Measurements from ENCODE around the gene DYNLT1. TPM values are rescaled to one million over a fixed set of nuclear protein-coding genes. Genes with fewer than 3 reads are reported as not detected.
"Not testable (repeated sequence)": the region's sequence is repeated elsewhere in the genome, so short reads cannot be mapped to it uniquely, and the experiment has no call there.

The DYNLT1 gene
- total RNA-seq = 113 and 122 TPM in 2 replicates

DNA sequence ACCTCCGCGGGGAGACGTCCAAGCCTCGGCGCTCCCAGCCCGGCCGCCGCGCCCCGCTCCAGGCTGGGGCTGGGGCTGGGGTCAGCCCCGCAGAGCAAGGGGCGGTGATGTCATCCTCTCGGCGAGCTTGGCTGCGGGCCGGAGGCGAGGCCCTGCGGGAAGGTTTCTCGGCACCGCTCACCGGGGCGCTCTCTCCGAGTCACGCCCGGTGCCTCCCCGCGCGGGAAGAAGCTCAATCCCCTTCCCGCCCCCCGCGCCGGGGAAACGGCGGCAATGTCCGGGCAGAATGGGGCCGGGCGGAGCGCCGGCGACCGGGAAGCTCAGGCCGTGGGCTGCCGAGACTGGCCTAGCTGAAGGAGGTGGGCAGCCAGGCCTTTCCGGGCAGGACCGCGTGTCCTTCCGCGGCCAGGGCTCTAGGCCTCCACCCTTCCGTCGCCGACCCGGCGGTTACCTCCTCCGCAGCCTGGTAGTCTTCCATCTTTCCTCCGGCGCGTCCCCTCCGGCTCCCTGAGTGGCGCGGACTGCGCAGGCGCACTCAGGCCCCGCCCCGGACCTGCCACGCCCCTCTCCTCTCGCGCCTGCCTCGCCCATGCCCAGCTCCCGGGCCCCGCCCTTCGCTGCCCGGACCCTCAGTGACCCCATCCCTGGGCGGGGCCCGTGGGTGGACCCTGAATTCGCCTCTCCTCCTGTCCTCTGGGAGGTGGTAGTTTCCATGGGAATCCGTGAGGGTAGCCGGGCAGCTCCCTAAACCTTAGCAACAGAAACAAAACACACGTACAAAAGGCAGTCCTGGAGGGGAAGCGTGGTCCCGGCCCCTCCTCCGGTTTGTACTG lies at the start of gene DYNLT1:
Gene DYNLT1, minus strand, starts transcription at position 513 of the 833 bp plus-strand sequence. Its CDS starts 35 bp downstream, at position 478.
- intact Hi-C loops (cut with micrococcal nuclease) = loop anchor here (1.0 to 10.0 kb wide), 10 partner anchors 9 to 1262 kb away; partner anchors contain the start of genes GTF2H5, SERAC1, TCP1 and ZDHHC14

GRCh38 chr6:158688860-158689259 lies 44.3 kb upstream of the DYNLT1 start:
- intact Hi-C loops (cut with micrococcal nuclease) = no loop called here

- intact Hi-C loops (cut with micrococcal nuclease) = loop anchor here (1.0 to 2.0 kb wide), 9 partner anchors 27 to 519 kb away; partner anchors contain the start of genes DYNLT1, GTF2H5, SERAC1 and TMEM181
Observed at GRCh38 chr6:158687506-158687905, 43.0 kb upstream of the DYNLT1 start.

DNA sequence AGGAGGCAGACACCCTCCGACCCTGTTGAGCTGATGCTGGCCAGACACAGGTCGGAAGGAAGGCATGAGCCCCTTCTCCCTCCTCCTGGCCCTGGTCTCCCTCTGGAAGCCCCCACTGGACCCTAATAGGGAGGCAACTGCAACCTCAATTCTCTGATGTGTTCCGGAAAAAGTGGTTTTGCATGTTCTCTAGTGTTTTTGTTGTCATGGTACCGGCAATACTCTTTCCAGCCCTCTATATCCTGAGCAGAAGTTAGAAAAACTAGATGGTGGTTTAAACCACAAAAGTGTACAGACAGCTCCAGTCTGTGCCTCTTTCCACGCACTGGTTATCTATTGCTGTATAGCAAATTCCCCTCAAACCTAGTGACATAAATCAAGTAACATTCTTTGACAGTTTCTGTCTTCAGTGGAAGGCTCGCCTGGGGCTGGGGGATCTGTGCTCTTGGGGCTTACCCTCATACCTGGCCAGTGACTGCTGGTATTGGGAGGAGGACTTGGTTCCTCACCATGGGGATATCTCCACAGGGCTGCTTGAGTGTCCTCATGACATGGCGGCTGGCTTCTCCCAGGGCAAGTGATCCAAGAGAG lies 42.3 kb upstream of the DYNLT1 start:
- intact Hi-C loops (cut with micrococcal nuclease) = loop anchor here (1.0 to 2.0 kb wide), 10 partner anchors 27 to 519 kb away; partner anchors contain the start of genes DYNLT1, GTF2H5, SERAC1 and TMEM181

DNA sequence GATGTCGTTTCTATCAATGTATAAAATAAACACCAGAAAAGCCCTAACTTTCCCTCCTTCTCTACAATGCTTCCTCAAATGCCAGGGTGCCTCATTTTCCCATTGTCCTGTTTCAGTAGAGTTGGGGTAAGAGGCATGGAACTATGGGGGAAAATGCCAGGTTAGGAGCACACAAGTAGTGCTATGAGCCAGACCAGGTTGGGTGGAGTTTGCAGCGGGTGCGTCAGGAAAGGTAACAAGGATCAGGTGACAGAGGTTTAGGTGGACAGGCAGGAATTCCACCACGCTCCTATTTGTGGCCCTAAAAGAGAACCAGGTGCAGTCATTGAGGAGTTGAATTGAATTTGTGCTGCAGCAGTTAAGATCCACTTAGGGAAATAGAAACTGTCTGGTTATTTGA lies 41.8 kb upstream of the DYNLT1 start:
- intact Hi-C loops (cut with micrococcal nuclease) = loop anchor here (1.0 to 2.0 kb wide), 3 partner anchors 126 to 480 kb away; partner anchors contain the start of gene TMEM181

DNA sequence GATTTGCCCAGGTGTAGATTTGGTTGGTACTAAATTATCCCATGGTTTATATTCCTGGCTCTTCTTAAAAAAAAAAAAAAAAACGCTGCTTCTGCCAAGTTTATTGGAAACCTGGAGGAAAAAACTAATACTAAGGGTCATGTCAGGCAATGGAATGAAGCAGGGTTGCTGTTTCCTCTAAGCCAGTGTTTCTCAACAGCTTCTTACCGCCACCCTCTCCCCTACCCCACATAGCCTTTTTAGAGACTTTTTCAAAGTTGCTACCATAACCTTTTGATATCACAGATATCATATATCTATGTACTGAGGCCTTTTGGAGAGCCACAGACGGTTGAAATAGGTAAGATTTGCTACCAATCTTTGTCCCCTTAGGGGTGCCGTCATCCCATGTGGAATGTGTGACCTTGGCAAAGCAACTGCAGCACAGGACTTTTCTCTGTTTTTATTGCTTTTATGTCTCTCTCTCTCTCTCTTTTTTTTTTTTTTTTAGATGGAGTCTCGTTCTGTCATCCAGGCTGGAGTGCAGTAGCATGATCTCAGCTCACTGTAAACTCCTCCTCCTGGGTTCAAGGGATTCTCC lies 40.3 kb upstream of the DYNLT1 start:
- intact Hi-C loops (cut with micrococcal nuclease) = no loop called here

DNA sequence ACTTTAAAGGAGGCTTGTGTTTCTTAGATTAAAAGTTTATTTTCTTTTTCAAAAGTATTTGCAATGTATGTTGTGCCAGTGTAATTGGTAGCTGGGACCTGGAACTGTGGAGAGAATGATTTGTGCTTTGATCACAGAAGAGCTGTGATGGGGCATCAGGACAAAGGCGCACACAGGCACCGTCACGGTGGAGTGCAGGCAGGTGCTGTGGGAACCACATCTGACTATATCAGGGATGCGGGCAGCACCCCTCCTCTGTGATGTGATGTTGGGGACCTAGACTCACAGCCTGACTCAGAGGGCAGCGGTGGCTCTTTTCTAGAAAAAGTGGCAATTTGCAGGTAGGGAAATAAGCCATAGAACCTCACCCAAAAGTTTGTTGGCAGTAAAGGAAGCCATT lies 39.8 kb upstream of the DYNLT1 start:
- intact Hi-C loops (cut with micrococcal nuclease) = no loop called here

- intact Hi-C loops (cut with micrococcal nuclease) = no loop called here
Observed at GRCh38 chr6:158680481-158680880, 35.9 kb upstream of the DYNLT1 start.

- intact Hi-C loops (cut with micrococcal nuclease) = no loop called here
Observed at GRCh38 chr6:158680015-158680414, 35.5 kb upstream of the DYNLT1 start.

- intact Hi-C loops (cut with micrococcal nuclease) = no loop called here
Observed at GRCh38 chr6:158677906-158678578, 33.5 kb upstream of the DYNLT1 start.

- intact Hi-C loops (cut with micrococcal nuclease) = not testable (repeated sequence)
Observed at GRCh38 chr6:158677094-158677493, 32.6 kb upstream of the DYNLT1 start.

GRCh38 chr6:158674342-158675131 lies 30.0 kb upstream of the DYNLT1 start:
- intact Hi-C loops (cut with micrococcal nuclease) = no loop called here

- intact Hi-C loops (cut with micrococcal nuclease) = no loop called here
Observed at GRCh38 chr6:158672726-158673125, 28.2 kb upstream of the DYNLT1 start.

- intact Hi-C loops (cut with micrococcal nuclease) = not testable (repeated sequence)
Observed at GRCh38 chr6:158672119-158672518, 27.6 kb upstream of the DYNLT1 start.

DNA sequence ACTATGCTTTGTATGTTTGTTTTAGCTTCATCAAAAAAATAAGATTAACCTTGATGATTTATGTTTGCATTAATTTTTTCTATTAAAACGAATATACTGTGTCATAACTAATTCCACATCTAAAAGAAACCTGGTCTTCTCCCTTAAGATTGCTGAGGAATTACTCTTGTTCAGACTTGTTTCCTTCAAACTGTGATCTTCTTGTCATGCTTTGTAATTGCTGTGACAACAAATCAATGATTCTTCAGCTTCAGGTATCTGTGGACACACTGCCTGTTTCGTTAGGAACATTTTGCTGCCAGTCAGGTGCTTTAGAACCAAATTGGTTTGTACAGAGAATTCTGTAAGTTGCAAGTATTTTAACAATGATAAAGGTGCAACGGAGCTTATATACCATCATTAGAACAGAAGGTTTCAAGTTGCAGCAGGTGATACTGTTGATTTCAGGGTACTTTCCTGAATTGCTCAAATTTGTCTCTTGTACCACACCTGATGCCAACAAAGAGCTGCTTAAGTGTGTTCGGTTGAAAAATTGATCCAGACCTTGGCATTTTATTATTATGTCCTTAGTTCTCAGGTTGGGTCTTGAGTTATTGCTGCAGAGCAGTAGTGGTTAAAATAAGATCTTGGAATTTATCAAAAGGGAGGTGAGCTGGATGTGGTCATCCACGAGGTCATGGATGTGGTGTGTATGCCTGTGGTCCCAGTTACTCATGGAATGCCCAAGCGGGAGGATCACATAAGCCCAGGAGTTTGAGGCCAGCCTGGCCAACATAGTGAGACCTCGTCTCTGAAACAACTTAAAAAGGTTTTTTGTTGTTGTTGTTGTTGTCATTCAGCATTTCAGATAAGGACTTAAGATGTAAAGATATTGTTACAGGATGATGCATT lies 24.8 kb upstream of the DYNLT1 start:
- intact Hi-C loops (cut with micrococcal nuclease) = no loop called here

DNA sequence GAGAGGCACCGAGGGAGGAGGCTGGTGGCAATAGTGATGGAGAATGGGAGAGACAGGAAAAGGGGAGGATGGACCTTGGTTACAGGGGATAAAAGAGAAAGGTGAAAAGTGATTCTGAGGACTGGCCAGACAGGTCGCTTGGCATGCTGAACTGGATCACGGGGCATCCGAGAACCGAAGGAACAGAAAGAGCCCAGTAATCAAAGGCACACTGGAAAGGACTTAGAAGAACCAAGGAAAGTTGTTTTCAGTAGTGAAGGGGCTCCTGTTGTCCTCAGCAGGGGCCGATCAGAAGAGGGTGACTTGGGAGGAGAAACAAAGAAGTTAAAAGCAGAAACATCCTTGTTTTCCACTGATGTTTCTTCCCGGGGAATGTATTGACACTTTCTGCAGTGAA lies 24.2 kb upstream of the DYNLT1 start:
- intact Hi-C loops (cut with micrococcal nuclease) = no loop called here

DNA sequence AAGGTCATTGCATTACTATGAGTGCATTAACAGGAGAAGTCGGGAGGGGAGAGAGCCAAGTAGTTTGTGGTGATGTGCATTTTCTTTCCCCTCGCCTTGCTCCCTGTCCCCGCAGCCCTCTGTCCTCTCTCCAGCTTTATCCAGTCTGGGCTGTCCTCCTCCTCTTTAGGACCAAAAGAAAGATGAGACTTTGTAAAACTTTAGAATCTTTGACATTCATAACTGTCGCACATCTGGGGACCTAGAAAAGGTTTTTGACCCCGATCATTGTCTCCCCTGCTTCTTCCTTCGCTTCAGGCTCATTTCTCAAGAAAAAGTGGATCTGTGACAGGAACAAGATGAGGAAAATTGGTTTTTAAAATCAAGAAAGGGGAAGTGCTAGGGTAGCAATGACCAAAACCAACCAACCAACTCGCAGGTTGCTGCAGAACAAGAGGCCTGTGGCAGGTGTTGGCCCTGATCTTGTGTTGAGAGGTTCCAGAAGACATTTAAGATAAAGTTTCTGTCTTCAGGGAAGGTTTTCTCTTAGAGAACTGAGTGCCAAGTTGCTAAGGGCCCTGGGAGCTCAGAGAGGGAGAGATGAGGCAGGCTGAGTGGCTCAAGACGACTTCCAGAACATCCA lies 22.9 kb upstream of the DYNLT1 start:
- intact Hi-C loops (cut with micrococcal nuclease) = no loop called here

GRCh38 chr6:158666628-158667359 lies 22.3 kb upstream of the DYNLT1 start:
- intact Hi-C loops (cut with micrococcal nuclease) = no loop called here
